ENCODE results near the gene TTLL6.

TTLL6 gene

GRCh38 chr17:48745381-48746275 is 71.4 kb downstream of the TTLL6 start:
- peaks cover 100% of the 10 kb centered on the region for H3K27me3 ChIP-seq
- TF ChIP-seq CTCF (IDR thresholded peaks at IDR 0.05), result no peak
- H3K4me1 ChIP-seq (ENCODE audit: control insufficient read depth in 1 of 2, insufficient read depth in 1 of 2, low read depth in 1 of 2, low read length in 1 of 2), result no peaks in the 10 kb centered on the region
- H3K4me3 ChIP-seq (ENCODE audit: low read depth in 1 of 2, low read length in 1 of 2), result no peak overlapping the region
- H3K9me3 ChIP-seq, result no peaks in the 10 kb centered on the region
- no peak overlapping the region for H3K27ac ChIP-seq
- no peaks in the 10 kb centered on the region for H3K36me3 ChIP-seq

- no peak overlapping the region for H3K27ac ChIP-seq
- peaks cover 100% of the 10 kb centered on the region for H3K27me3 ChIP-seq
- TF ChIP-seq CTCF (IDR thresholded peaks at IDR 0.05), result no peak
- H3K4me1 ChIP-seq (ENCODE audit: control insufficient read depth in 1 of 2, insufficient read depth in 1 of 2, low read depth in 1 of 2, low read length in 1 of 2), result no peaks in the 10 kb centered on the region
- no peak overlapping the region for H3K4me3 ChIP-seq (ENCODE audit: low read depth in 1 of 2, low read length in 1 of 2)
- no peaks in the 10 kb centered on the region for H3K9me3 ChIP-seq
- no peaks in the 10 kb centered on the region for H3K36me3 ChIP-seq
These were observed 76.5 kb downstream of the TTLL6 start for GRCh38 chr17:48740537-48740936.

- H3K4me1 ChIP-seq (ENCODE audit: control insufficient read depth in 1 of 2, insufficient read depth in 1 of 2, low read depth in 1 of 2, low read length in 1 of 2), result no peaks in the 10 kb centered on the region
- H3K27me3 ChIP-seq, result peaks cover 100% of the 10 kb centered on the region
- no peaks in the 10 kb centered on the region for H3K36me3 ChIP-seq
- no peak overlapping the region for H3K4me3 ChIP-seq (ENCODE audit: low read depth in 1 of 2, low read length in 1 of 2)
- no peak overlapping the region for H3K27ac ChIP-seq
- TF ChIP-seq CTCF (IDR thresholded peaks at IDR 0.05), result no peak
- no peaks in the 10 kb centered on the region for H3K9me3 ChIP-seq
These were observed 78.1 kb downstream of the TTLL6 start for GRCh38 chr17:48738803-48739526.

- H3K4me1 ChIP-seq (ENCODE audit: control insufficient read depth in 1 of 2, insufficient read depth in 1 of 2, low read depth in 1 of 2, low read length in 1 of 2), result no peaks in the 10 kb centered on the region
- H3K27me3 ChIP-seq, result peaks cover 100% of the 10 kb centered on the region
- H3K27ac ChIP-seq, result no peak overlapping the region
- H3K4me3 ChIP-seq (ENCODE audit: low read depth in 1 of 2, low read length in 1 of 2), result no peak overlapping the region
- no peak for TF ChIP-seq CTCF (IDR thresholded peaks at IDR 0.05)
- H3K36me3 ChIP-seq, result no peaks in the 10 kb centered on the region
- H3K9me3 ChIP-seq, result no peaks in the 10 kb centered on the region
These were observed 78.6 kb downstream of the TTLL6 start for GRCh38 chr17:48738424-48738802.

GRCh38 chr17:48737330-48738043 is 79.5 kb downstream of the TTLL6 start:
- no peaks in the 10 kb centered on the region for H3K9me3 ChIP-seq
- H3K4me3 ChIP-seq (ENCODE audit: low read depth in 1 of 2, low read length in 1 of 2), result no peak overlapping the region
- peaks cover 100% of the 10 kb centered on the region for H3K27me3 ChIP-seq
- no peak for TF ChIP-seq CTCF (IDR thresholded peaks at IDR 0.05)
- no peak overlapping the region for H3K27ac ChIP-seq
- H3K36me3 ChIP-seq, result no peaks in the 10 kb centered on the region
- no peaks in the 10 kb centered on the region for H3K4me1 ChIP-seq (ENCODE audit: control insufficient read depth in 1 of 2, insufficient read depth in 1 of 2, low read depth in 1 of 2, low read length in 1 of 2)
